Fibroblast of the aortic adventitia (primary cell): ENCODE data around the gene COL23A1. TPM values are rescaled to one million over a fixed set of nuclear protein-coding genes. Genes with fewer than 3 reads are reported as not detected.

Experiments used
- DNase-seq: peaks from one replicate; pipeline ENCODE4 v3.0.0-alpha.2; 2010; ENCODE audit warnings: low read depth
- H3K4me3 ChIP-seq: 2 replicates; pipeline ENCODE4 v1.5.1; 2011; ENCODE audit warnings: low read depth, mild to moderate bottlenecking, control low read depth, low read length, moderate library complexity
- CTCF ChIP-seq: IDR thresholded peaks from 2 replicates; pipeline ENCODE4 v1.5.1; 2011; ENCODE audit warnings: mild to moderate bottlenecking, low read length, control low read depth, inconsistent platforms; ENCODE audit not compliant: insufficient read depth
- total RNA-seq: library from RNA; depleted of rRNA; stranded (reverse); fragments of >200 nt; gene quantifications from 2 replicates; pipeline ENCODE4 v1.2.3, GENCODE V29; 2012; ENCODE audit warnings: low replicate concordance

COL23A1 gene
- total RNA-seq, 1 donor: not detected

GRCh38 chr5:178530526-178530925 lies 59.7 kb downstream of the COL23A1 start:
- H3K4me3 ChIP-seq: no peak overlapping the region
- no peak for DNase-seq
- no peak for TF ChIP-seq CTCF

GRCh38 chr5:178529080-178529479 lies 61.1 kb downstream of the COL23A1 start:
- no peak overlapping the region for H3K4me3 ChIP-seq
- TF ChIP-seq CTCF: no peak
- DNase-seq: no peak

- DNase-seq: no peak
- H3K4me3 ChIP-seq: no peak overlapping the region
- no peak for TF ChIP-seq CTCF
Measured at GRCh38 chr5:178527458-178528307, 62.5 kb downstream of the COL23A1 start.

GRCh38 chr5:178526773-178527457 lies 63.3 kb downstream of the COL23A1 start:
- no peak for DNase-seq
- H3K4me3 ChIP-seq: no peak overlapping the region
- no peak for TF ChIP-seq CTCF

GRCh38 chr5:178525906-178526732 lies 64.1 kb downstream of the COL23A1 start:
- H3K4me3 ChIP-seq: no peak overlapping the region
- TF ChIP-seq CTCF: no peak
- no peak for DNase-seq

GRCh38 chr5:178524093-178524882 lies 65.9 kb downstream of the COL23A1 start:
- no peak for DNase-seq
- H3K4me3 ChIP-seq: no peak overlapping the region
- no peak for TF ChIP-seq CTCF
